Prostate gland (tissue), 2 donors: ENCODE data around the gene FAM163B.

Source experiments
- CTCF ChIP-seq, 4 experiments: fragments of 200-600 bp in 2 of 4; fragments of 450-650 bp in 2 of 4; sonication (generic) in 2 of 4; IDR thresholded peaks; 1 replicate in 3 of 4; 2 replicates in 1 of 4; pipeline ENCODE4 v1.5.1; 2016 to 2019; ENCODE audit warnings: antibody characterized with exemption in 4 of 4, mild to moderate bottlenecking in 2 of 4, moderate library complexity in 2 of 4
- POLR2A ChIP-seq: fragments of 450-650 bp; IDR thresholded peaks from one replicate; pipeline ENCODE4 v1.6.1; 2016; ENCODE audit warnings: antibody characterized with exemption, mild to moderate bottlenecking

GRCh38 chr9:133528876-133529241 lies 80.3 kb downstream of the FAM163B start:
- TF ChIP-seq CTCF (IDR thresholded peaks at IDR 0.05): no peak
- no peak for TF ChIP-seq POLR2A
